ENCODE results near the gene ZFYVE26. TPM values are rescaled to one million over a fixed set of nuclear protein-coding genes. Genes with fewer than 3 reads are reported as not detected.

The ZFYVE26 gene
- total RNA-seq: 7.8 TPM
- 6.2 TPM for polyA plus RNA-seq
- long read RNA-seq, donor 1: 0 reads
- long read RNA-seq, donor 2: 0 reads
- long read RNA-seq, donor 3, partial matches to known transcripts: 0 of 1 reads
- long read RNA-seq, donor 3, other reads (novel, unspliced or antisense): 0 of 1 reads
- long read RNA-seq, donor 4: 0 reads
- long read RNA-seq, donor 5: 0 reads
- long read RNA-seq, donor 6, partial matches to known transcripts: 0 of 1 reads
- long read RNA-seq, donor 6, other reads (novel, unspliced or antisense): 0 of 1 reads
- long read RNA-seq, donor 7: 0 reads
- long read RNA-seq, donor 8: 0 reads
- long read RNA-seq, donor 9: 0 reads
- long read RNA-seq, donor 10, partial matches to known transcripts: 0 of 1 reads
- long read RNA-seq, donor 10, other reads (novel, unspliced or antisense): 0 of 1 reads

DNA sequence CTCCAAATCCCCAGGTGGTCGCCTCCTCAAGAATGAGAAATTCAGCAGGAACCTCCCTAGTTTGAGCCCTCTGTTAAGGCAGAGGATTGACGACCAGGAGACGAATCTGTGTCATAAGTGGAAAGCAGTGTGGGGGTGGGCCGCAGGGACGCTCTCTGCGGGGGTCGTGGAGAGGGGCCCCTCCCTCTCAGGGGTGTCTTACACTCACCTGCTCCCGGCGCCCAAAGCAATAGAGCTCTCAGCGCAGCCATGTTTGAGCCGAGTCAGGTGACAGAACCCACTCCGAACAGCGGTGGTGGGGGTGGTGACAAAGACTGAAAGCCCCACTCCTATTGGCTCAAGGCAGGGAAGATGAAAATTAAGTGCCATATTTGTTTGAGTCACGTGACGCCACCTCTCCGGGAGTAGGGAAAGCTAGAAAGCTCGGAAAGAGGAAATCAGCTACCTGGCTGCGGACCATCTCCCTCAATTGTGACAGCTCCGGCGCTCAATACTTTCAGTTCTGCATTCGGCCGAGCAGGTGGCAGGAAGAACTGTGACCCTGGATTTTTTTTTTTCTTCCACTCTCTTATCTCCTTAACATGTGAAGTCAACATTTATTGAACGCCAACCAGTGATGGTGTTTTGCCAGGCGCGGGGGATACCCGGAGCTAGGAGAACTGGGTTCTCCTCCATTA, at the start of gene ZFYVE26:
ZFYVE26 (minus strand) TSS at position 265 of the 677 bp plus-strand sequence. CDS start 627 bp downstream, outside the sequence.
- peak within 1 kb of the TSS; percentile 68 to 86 for H3K4me3 ChIP-seq (ENCODE audit: low read length in 2 of 2)
- WGBS: under 1% methylated on average over 26 of the region's 26 CpGs
- H3K9me3 ChIP-seq (ENCODE audit: control insufficient read depth in 2 of 2, insufficient read depth in 1 of 2, low read length in 1 of 2): no peaks in the 10 kb centered on the region
- H3K27me3 ChIP-seq (ENCODE audit: control insufficient read depth in 2 of 2, insufficient read depth in 1 of 2, low read length in 1 of 2): no peaks in the 10 kb centered on the region
- H3K36me3 ChIP-seq (ENCODE audit: control insufficient read depth in 2 of 2, insufficient read depth in 2 of 2, low read length in 1 of 2): peaks cover 0 to 10% of the 10 kb centered on the region in 2 donors
- H3K4me1 ChIP-seq (ENCODE audit: control insufficient read depth in 2 of 2, insufficient read depth in 2 of 2, low read length in 2 of 2): peaks cover 13 to 16% of the 10 kb centered on the region in 2 donors
- peak; percentile 82 to 97 (median 93) for DNase-seq (ENCODE audit: low read depth in 6 of 9, low spot score in 9 of 9)
- H3K27ac ChIP-seq (ENCODE audit: low read depth in 1 of 2, low read length in 1 of 2): peak within 1 kb of the TSS; percentile 76 to 80

DNA sequence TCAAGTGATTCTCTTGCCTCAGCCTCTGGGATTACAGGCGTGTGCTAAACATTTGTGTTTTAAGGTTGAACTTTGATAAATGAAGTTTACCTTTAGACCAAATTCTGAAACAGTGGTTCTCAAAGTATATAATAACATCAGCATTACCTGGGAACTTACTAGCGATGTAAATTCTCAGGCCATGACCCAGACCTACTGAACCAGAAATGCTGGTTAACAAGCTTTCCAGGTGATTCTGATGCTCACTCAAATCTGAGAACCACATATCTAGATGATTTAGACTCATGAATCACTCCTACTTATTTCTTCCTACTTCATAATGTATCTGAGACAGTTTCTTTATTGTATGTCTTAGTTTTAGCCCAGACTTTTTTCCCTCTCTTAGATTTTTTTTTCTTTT, 46.8 kb upstream of the ZFYVE26 start:
- no peaks in the 10 kb centered on the region for H3K27me3 ChIP-seq (ENCODE audit: control insufficient read depth in 2 of 2, insufficient read depth in 1 of 2, low read length in 1 of 2)
- H3K9me3 ChIP-seq (ENCODE audit: control insufficient read depth in 2 of 2, insufficient read depth in 1 of 2, low read length in 1 of 2): no peaks in the 10 kb centered on the region
- DNase-seq (ENCODE audit: low read depth in 6 of 9, low spot score in 9 of 9): no peak
- H3K27ac ChIP-seq (ENCODE audit: low read depth in 1 of 2, low read length in 1 of 2): no peak overlapping the region
- over 99% methylated on average over 2 of the region's 2 CpGs for WGBS
- H3K4me3 ChIP-seq (ENCODE audit: low read length in 2 of 2): no peak overlapping the region
- peaks cover 0 to 8% of the 10 kb centered on the region in 2 donors for H3K36me3 ChIP-seq (ENCODE audit: control insufficient read depth in 2 of 2, insufficient read depth in 2 of 2, low read length in 1 of 2)
- no peaks in the 10 kb centered on the region for H3K4me1 ChIP-seq (ENCODE audit: control insufficient read depth in 2 of 2, insufficient read depth in 2 of 2, low read length in 2 of 2)

DNA sequence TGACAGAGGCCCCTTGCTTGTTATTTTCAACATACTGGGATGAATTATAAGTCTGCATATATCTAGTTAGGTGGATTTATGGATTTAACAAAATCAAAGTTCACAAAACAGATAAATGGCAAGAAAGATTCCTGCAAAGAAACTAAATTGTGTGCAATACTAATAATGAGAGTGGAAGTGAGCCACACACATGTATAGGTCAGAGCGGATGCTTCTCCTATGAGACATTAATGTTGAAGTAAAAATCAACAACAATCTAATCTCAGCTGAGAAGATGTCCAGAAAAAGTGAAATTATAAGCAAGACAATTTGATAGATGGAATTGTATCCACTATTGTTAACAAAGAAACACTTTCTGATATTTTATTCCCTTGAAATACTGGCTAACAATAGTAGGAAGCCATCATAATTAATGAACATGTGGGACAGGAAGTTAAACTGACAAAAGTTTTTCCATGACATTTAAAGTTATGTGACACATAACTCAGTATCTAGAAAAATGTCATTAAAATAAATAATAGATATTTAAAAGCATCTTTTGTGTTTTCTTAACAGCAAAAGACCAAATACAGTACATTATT, 42.9 kb upstream of the ZFYVE26 start:
- 95% methylated on average over 1 of the region's 1 CpG for WGBS
- Histone ChIP-seq H3K4me3 (ENCODE audit: low read length in 2 of 2) (no peak overlapping the region), H3K9me3 (ENCODE audit: control insufficient read depth in 2 of 2, insufficient read depth in 1 of 2, low read length in 1 of 2) (no peaks in the 10 kb centered on the region), H3K27me3 (ENCODE audit: control insufficient read depth in 2 of 2, insufficient read depth in 1 of 2, low read length in 1 of 2) (no peaks in the 10 kb centered on the region), H3K27ac (ENCODE audit: low read depth in 1 of 2, low read length in 1 of 2) (no peak overlapping the region), H3K36me3 (ENCODE audit: control insufficient read depth in 2 of 2, insufficient read depth in 2 of 2, low read length in 1 of 2) (no peaks in the 10 kb centered on the region), H3K4me1 (ENCODE audit: control insufficient read depth in 2 of 2, insufficient read depth in 2 of 2, low read length in 2 of 2) (no peaks in the 10 kb centered on the region)
- no peak for DNase-seq (ENCODE audit: low read depth in 6 of 9, low spot score in 9 of 9)

DNA sequence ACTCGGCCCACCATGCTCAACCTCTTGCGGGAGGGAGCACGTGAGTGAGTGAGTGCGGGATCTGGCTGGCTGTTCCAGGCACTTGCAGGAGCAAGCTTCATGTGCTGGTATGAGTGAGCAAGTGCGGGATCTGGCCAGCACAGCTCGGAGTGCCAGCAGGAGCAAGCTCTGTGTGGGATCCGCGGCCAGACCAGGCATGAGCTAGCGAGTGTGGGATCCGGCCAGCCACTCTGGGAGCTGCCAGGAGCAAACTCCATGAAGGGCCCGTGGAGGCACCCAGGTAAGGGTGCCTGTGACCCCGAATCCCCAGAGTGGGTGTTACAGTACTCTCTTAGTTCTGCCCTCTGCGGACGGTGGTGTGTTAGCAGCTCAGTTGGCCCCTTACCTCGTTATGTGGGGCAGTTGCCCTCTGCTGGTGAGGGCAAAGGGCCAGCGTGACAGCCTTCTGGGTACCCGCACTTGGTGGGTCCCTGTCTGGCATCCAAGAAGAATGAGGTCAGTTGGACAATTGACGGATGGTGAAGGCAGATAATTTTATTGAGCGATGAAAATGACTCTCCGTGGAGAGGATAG, 41.5 kb upstream of the ZFYVE26 start:
- no peak overlapping the region for H3K4me3 ChIP-seq (ENCODE audit: low read length in 2 of 2)
- H3K27me3 ChIP-seq (ENCODE audit: control insufficient read depth in 2 of 2, insufficient read depth in 1 of 2, low read length in 1 of 2): no peaks in the 10 kb centered on the region
- no peak for DNase-seq (ENCODE audit: low read depth in 6 of 9, low spot score in 9 of 9)
- no peak overlapping the region for H3K27ac ChIP-seq (ENCODE audit: low read depth in 1 of 2, low read length in 1 of 2)
- 98% methylated on average over 20 of the region's 20 CpGs for WGBS
- no peaks in the 10 kb centered on the region for H3K9me3 ChIP-seq (ENCODE audit: control insufficient read depth in 2 of 2, insufficient read depth in 1 of 2, low read length in 1 of 2)
- H3K4me1 ChIP-seq (ENCODE audit: control insufficient read depth in 2 of 2, insufficient read depth in 2 of 2, low read length in 2 of 2): no peaks in the 10 kb centered on the region
- H3K36me3 ChIP-seq (ENCODE audit: control insufficient read depth in 2 of 2, insufficient read depth in 2 of 2, low read length in 1 of 2): no peaks in the 10 kb centered on the region

GRCh38 chr14:67856827-67857226, 40.4 kb upstream of the ZFYVE26 start:
- no peak overlapping the region for H3K27ac ChIP-seq (ENCODE audit: low read depth in 1 of 2, low read length in 1 of 2)
- WGBS: 66% methylated on average over 2 of the region's 2 CpGs
- peaks cover 0 to 3% of the 10 kb centered on the region in 2 donors for H3K9me3 ChIP-seq (ENCODE audit: control insufficient read depth in 2 of 2, insufficient read depth in 1 of 2, low read length in 1 of 2)
- H3K4me1 ChIP-seq (ENCODE audit: control insufficient read depth in 2 of 2, insufficient read depth in 2 of 2, low read length in 2 of 2): peaks cover 0 to 4% of the 10 kb centered on the region in 2 donors
- H3K36me3 ChIP-seq (ENCODE audit: control insufficient read depth in 2 of 2, insufficient read depth in 2 of 2, low read length in 1 of 2): no peaks in the 10 kb centered on the region
- no peaks in the 10 kb centered on the region for H3K27me3 ChIP-seq (ENCODE audit: control insufficient read depth in 2 of 2, insufficient read depth in 1 of 2, low read length in 1 of 2)
- no peak overlapping the region for H3K4me3 ChIP-seq (ENCODE audit: low read length in 2 of 2)
- no peak for DNase-seq (ENCODE audit: low read depth in 6 of 9, low spot score in 9 of 9)

DNA sequence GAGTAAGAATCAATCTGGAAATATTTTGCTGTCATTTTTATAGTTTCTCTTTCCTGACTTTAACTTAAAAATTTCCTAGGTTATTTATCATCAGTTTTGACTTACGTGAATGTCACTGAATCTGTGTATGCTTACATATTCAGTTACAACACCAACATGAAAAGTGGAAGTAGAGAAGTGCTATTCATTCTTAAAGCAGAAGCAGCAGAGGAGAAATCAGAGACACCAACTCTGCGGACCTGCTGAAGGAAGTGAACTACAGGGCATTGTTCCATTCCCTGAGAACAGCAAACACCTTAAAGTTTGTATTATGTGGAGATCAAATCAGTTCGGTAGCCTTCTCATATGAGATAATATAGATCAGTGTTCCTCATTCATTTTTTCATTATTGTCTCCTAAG, 37.3 kb upstream of the ZFYVE26 start:
- Histone ChIP-seq H3K9me3 (ENCODE audit: control insufficient read depth in 2 of 2, insufficient read depth in 1 of 2, low read length in 1 of 2) (peaks cover 0 to 3% of the 10 kb centered on the region in 2 donors), H3K36me3 (ENCODE audit: control insufficient read depth in 2 of 2, insufficient read depth in 2 of 2, low read length in 1 of 2) (no peaks in the 10 kb centered on the region), H3K4me3 (ENCODE audit: low read length in 2 of 2) (no peak overlapping the region), H3K27me3 (ENCODE audit: control insufficient read depth in 2 of 2, insufficient read depth in 1 of 2, low read length in 1 of 2) (no peaks in the 10 kb centered on the region), H3K27ac (ENCODE audit: low read depth in 1 of 2, low read length in 1 of 2) (no peak overlapping the region), H3K4me1 (ENCODE audit: control insufficient read depth in 2 of 2, insufficient read depth in 2 of 2, low read length in 2 of 2) (peaks cover 0 to 17% of the 10 kb centered on the region in 2 donors)
- peak in 1 of 9 donors; percentile 15 for DNase-seq (ENCODE audit: low read depth in 6 of 9, low spot score in 9 of 9)
- WGBS: 55% methylated on average over 3 of the region's 3 CpGs

DNA sequence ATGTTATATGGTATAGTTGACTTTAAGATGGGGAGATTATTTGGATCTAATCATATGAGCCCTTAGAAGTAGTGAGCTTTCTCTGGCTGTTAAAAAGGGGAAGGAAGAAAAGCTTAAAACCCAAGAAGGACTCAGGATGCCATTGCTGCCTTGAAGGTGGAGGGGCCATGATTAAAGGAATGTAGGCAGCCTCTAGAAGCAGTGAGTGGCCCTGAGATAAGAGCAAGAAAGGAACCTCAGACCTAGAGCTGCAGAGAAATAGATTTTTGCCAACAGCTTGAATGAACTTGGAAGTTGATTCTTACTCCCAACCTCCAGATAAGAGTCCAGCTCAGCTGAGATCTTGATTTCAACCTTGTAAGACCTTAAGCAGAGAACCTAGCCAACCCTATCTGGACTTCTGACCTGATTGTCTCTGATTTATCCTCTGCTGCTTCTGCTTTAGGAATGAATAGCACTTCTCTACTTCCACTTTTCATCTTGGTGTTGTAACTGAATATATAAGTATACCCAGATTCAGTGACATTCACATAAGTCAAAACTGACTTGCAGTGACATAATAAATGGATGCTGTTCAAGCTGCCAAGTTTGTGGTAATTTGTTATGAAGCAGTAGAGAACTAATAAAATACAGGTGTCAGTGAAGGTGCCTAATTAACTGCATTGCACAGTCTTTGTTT, 36.7 kb upstream of the ZFYVE26 start:
- H3K4me3 ChIP-seq (ENCODE audit: low read length in 2 of 2): no peak overlapping the region
- H3K27me3 ChIP-seq (ENCODE audit: control insufficient read depth in 2 of 2, insufficient read depth in 1 of 2, low read length in 1 of 2): no peaks in the 10 kb centered on the region
- peaks cover 0 to 3% of the 10 kb centered on the region in 2 donors for H3K9me3 ChIP-seq (ENCODE audit: control insufficient read depth in 2 of 2, insufficient read depth in 1 of 2, low read length in 1 of 2)
- DNase-seq (ENCODE audit: low read depth in 6 of 9, low spot score in 9 of 9): peak in 1 of 9 donors; percentile 17
- no peak overlapping the region for H3K27ac ChIP-seq (ENCODE audit: low read depth in 1 of 2, low read length in 1 of 2)
- H3K4me1 ChIP-seq (ENCODE audit: control insufficient read depth in 2 of 2, insufficient read depth in 2 of 2, low read length in 2 of 2): peaks cover 0 to 17% of the 10 kb centered on the region in 2 donors
- no peaks in the 10 kb centered on the region for H3K36me3 ChIP-seq (ENCODE audit: control insufficient read depth in 2 of 2, insufficient read depth in 2 of 2, low read length in 1 of 2)

GRCh38 chr14:67851785-67852410, 35.5 kb upstream of the ZFYVE26 start:
- no peak overlapping the region for H3K4me3 ChIP-seq (ENCODE audit: low read length in 2 of 2)

More at GRCh38 chr14:67851785-67852410, 35.5 kb upstream of the ZFYVE26 start:
- H3K27ac ChIP-seq (ENCODE audit: low read depth in 1 of 2, low read length in 1 of 2): peak overlapping the region in 1 of 2 donors; percentile 44
- peak in 4 of 9 donors; percentile 8 to 35 (median 10) for DNase-seq (ENCODE audit: low read depth in 6 of 9, low spot score in 9 of 9)
- peaks cover 0 to 17% of the 10 kb centered on the region in 2 donors for H3K4me1 ChIP-seq (ENCODE audit: control insufficient read depth in 2 of 2, insufficient read depth in 2 of 2, low read length in 2 of 2)
- no peaks in the 10 kb centered on the region for H3K27me3 ChIP-seq (ENCODE audit: control insufficient read depth in 2 of 2, insufficient read depth in 1 of 2, low read length in 1 of 2)
- H3K36me3 ChIP-seq (ENCODE audit: control insufficient read depth in 2 of 2, insufficient read depth in 2 of 2, low read length in 1 of 2): no peaks in the 10 kb centered on the region
- WGBS: 52% methylated on average over 9 of the region's 9 CpGs
- peaks cover 0 to 3% of the 10 kb centered on the region in 2 donors for H3K9me3 ChIP-seq (ENCODE audit: control insufficient read depth in 2 of 2, insufficient read depth in 1 of 2, low read length in 1 of 2)

Data from thymus (tissue), 14 donors.